Pancreas (tissue), 10 donors: ENCODE measurements around the gene SHANK3. TPM values are rescaled to one million over a fixed set of nuclear protein-coding genes. Genes with fewer than 3 reads are reported as not detected.
A peak's percentile ranks its signal among the peaks of the same experiment; 100 is the strongest.
"Not testable (repeated sequence)": the region's sequence is repeated elsewhere in the genome, so short reads cannot be mapped to it uniquely, and the experiment has no call there.

Source experiments
- ATAC-seq, 4 donors: fragments of 200-7000 bp; cut with Tn5 transposase; one replicate each; pipeline versions ENCODE4 v1.8.0 to v1.9.1; 2020; ENCODE audit warnings: mild to moderate bottlenecking in 4 of 4, moderate library complexity in 4 of 4
- DNase-seq, 6 donors: peaks; one replicate each; pipeline ENCODE4 v3.0.0-alpha.2; 2020
- FAIRE-seq: peaks from 2 replicates; lab custom pipeline; 2012; peaks lifted over from hg19 to GRCh38; lab: Jason Lieb, UNC
- H3K27ac ChIP-seq, 4 donors: fragments of 200-600 bp; sonication (generic); 1 replicate in 3 of 4; 2 replicates in 1 of 4; pipeline versions ENCODE4 v1.5.0 to v1.8.0; 2020
- H3K27me3 ChIP-seq, 4 donors: fragments of 200-600 bp; one replicate each; pipeline ENCODE4 v1.8.0; 2021
- H3K36me3 ChIP-seq, 3 donors: fragments of 200-600 bp; sonication (generic) in 1 of 3; one replicate each; pipeline versions ENCODE4 v1.5.0 to v1.8.0; 2020 to 2021
- H3K4me1 ChIP-seq, 3 donors: fragments of 200-600 bp; one replicate each; pipeline ENCODE4 v1.8.0; 2021
- H3K4me3 ChIP-seq, 4 donors: fragments of 200-600 bp; sonication (generic) in 2 of 4; one replicate each; pipeline versions ENCODE4 v1.5.0 to v1.8.0; 2020 to 2021
- H3K9me3 ChIP-seq, 4 donors: fragments of 200-600 bp; one replicate each; pipeline ENCODE4 v1.8.0; 2021
- WGBS, 2 donors: extraction: QIAGEN DNeasy Blood & Tissue Kit; methylation state at CpG; one replicate each; pipeline ENCODE4 v1.1.7; 2013; 5-methylcytosine and 5-hydroxymethylcytosine counted together
- intact Hi-C, 3 donors: fragments of 100-400 bp; cut with DNase I; formaldehyde crosslinking; loops; one replicate each; pipeline versions ENCODE4 v1.11.1 to v1.14.2; 2022
- polyA plus RNA-seq, 2 donors: library from polyadenylated mRNA; stranded (reverse); fragments of 200-250 nt; gene quantifications; one replicate each; pipeline ENCODE4 v1.2.3, GENCODE V29; 2013
- total RNA-seq, 6 donors: library from RNA; stranded (reverse); fragmentation: NEBNext Ultra II Directional in 4 of 6; extraction: Animal tissue kit (Norgen Biotek cat#: 25700) in 4 of 6; gene quantifications; one replicate each; pipeline versions ENCODE4 v1.2.1 to v1.2.4, GENCODE V29; 2021 to 2023
- TF ChIP-seq, protein P1 (sequence below), 4 donors: fragments of 200-600 bp; sonication (generic) in 3 of 4; IDR thresholded peaks; one replicate each; pipeline versions ENCODE4 v1.5.0 to v1.8.0; 2021; ENCODE audit warnings: antibody characterized with exemption in 4 of 4
- donor health status: healthy with polysubstance abuse.
- donor health status: DM: no; HTN: no; CAD: no; lungs with moderate emphysema.
- donor health status: DM: no; HTN: no; CAD: no.
- donor health status: control.
- donor health status: control.
- donor health status: Bipolar disorder and iron deficiency.
- donor health status: DM: yes; HTN: yes; CAD: no.
- donor health status: DM: no; HTN: no; CAD: no.
- donor health status: DM: no; HTN: no; CAD: no.
- donor health status: DM: yes; HTN: yes; CAD: no.

The SHANK3 gene
- total and polyA plus RNA-seq, 8 donors = 2.7 to 18.9 (median 4.4) TPM

DNA sequence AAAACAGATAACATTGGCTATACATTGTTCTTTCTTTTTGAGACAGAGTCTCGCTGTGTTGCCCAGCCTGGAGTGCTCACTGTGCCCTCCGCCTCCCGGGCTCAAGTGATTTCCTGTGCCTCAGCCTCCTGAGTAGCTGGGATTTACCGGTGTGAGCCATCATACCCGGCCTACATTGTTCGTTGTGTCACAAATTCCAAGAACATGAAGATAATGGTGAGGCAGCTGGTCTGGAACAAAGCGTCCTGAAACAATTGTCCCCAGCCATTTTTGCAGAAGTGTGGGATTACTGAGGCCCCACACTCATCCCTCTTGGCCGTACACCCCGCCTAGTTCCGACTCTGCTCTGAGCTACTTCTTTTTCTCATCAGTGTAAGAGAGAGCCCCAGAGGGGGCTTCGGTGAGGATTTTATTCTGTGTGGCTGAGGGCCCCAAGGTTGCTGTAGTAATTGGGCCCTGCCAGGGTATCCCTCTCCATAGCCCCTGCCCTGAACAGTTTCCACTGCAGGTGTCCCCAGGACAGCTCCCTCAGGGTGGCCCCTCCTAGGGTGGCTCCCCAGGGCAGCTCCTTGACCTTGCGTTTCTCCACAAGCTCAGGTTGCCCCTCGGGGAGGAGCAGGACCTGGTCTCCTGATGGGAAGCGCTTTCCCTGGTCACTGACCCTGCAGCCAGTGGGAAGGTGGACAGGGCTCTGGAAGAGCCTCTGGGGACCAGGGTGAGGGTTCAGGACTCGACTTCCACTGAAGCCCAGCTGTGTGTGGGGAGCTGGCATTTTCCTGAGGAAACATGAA lies 31.6 kb upstream of the SHANK3 start:
- no peaks in the 10 kb centered on the region for H3K27me3 ChIP-seq
- no peak for DNase-seq
- 76 to 80% methylated on average over 15 of the region's 15 CpGs for WGBS, 2 donors
- no peaks in the 10 kb centered on the region for H3K36me3 ChIP-seq
- no peaks in the 10 kb centered on the region for H3K4me1 ChIP-seq
- no peaks in the 10 kb centered on the region for H3K9me3 ChIP-seq
- no peak for ATAC-seq
- intact Hi-C loops = no loop called here
- TF ChIP-seq, protein P1, sequence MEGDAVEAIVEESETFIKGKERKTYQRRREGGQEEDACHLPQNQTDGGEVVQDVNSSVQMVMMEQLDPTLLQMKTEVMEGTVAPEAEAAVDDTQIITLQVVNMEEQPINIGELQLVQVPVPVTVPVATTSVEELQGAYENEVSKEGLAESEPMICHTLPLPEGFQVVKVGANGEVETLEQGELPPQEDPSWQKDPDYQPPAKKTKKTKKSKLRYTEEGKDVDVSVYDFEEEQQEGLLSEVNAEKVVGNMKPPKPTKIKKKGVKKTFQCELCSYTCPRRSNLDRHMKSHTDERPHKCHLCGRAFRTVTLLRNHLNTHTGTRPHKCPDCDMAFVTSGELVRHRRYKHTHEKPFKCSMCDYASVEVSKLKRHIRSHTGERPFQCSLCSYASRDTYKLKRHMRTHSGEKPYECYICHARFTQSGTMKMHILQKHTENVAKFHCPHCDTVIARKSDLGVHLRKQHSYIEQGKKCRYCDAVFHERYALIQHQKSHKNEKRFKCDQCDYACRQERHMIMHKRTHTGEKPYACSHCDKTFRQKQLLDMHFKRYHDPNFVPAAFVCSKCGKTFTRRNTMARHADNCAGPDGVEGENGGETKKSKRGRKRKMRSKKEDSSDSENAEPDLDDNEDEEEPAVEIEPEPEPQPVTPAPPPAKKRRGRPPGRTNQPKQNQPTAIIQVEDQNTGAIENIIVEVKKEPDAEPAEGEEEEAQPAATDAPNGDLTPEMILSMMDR (IDR thresholded peaks at IDR 0.05) = no peak
- H3K27ac ChIP-seq = no peak overlapping the region
- H3K4me3 ChIP-seq = no peak overlapping the region
- FAIRE-seq = no peak

DNA sequence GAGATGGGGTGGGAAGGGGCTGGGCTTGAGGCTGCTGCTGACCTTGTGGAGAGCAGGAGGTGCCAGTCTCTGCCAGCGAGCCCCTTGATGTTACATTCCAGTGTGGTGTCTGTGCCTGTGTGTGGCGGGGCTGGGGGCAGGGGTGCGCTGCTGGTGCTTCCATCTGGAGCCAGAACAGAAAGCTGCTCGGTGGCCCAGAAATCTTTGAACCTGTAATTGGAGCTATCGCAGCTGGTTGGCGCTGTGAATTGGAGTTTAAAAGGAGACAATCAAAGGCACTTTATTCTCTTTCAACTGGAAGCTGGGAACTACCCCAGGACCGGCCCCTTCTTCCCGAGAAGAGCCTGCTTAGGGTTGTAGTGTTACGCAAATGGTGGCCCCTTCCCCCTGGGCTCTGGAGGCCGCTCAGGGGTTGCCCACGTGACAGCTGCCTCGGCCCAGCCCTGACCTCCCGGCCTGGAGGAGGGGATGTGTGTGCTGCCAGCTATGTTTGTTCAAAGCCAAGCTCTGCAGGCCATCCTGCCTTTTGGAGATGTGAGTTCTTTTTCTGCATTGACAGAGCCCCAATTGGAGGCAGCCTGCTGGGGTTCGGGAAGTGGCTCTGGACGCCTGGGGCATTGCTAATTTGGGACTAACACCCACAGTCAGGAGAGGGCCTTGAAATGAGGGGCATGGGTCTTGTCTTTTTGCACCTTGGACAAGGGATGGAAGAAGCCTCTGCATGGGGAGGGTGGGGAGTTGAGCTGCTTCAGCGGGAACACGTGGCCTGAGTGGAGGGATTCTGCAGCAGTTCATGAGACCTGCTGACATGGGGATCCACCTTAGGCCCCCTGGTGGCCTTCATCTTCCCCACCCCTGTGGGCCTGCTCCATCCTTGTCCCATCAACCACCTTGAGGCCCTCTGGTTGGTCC lies 30.7 kb upstream of the SHANK3 start:
- TF ChIP-seq, protein P1 (IDR thresholded peaks at IDR 0.05) = no peak
- H3K27me3 ChIP-seq = no peaks in the 10 kb centered on the region
- ATAC-seq = peak in 3 of 4 donors; percentile 23 to 46 (median 38)
- WGBS, 2 donors = 38 to 39% methylated on average over 17 of the region's 17 CpGs
- H3K4me1 ChIP-seq = no peaks in the 10 kb centered on the region
- no peak for FAIRE-seq
- intact Hi-C loops = no loop called here
- no peaks in the 10 kb centered on the region for H3K9me3 ChIP-seq
- H3K36me3 ChIP-seq = no peaks in the 10 kb centered on the region
- no peak overlapping the region for H3K4me3 ChIP-seq
- H3K27ac ChIP-seq = no peak overlapping the region
- no peak for DNase-seq

DNA sequence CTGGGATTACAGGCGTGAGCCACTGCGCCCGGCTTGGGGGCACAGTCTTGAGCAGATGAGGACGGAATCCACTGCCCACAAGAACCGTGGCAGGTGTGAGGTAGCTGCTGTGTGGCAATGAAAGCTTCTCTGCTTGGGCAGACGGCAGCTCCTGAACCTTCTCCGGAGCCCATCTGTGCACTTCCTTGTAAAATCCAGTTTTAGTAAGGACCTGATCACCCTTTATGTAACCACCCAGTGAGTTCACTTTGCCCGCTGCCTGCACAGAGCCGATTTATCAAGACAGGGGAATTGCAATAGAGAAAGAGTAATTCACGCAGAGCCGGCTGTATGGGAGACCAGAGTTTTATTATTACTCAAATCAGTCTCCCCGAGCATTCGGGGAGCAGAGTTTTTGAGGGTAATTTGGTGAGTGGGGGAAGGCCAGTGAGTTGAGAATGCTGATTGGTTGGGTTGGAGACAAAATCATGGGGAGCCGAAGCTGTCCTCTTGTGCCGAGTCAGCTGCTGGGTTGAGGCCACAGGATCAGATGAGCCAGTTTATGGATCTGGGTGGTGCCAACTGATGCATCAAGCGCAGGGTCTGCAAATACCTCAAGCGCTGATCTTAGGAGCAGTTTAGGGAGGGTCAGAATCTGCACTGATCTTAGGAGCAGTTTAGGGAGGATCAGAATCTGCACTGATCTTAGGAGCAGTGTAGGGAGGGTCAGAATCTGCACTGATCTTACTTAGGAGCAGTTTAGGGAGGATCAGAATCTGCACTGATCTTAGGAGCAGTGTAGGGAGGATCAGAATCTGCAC lies 29.4 kb upstream of the SHANK3 start:
- H3K4me1 ChIP-seq, FAIRE-seq, H3K27me3 ChIP-seq, intact Hi-C loops, H3K36me3 ChIP-seq, H3K9me3 ChIP-seq, H3K4me3 ChIP-seq, DNase-seq, ATAC-seq, H3K27ac ChIP-seq: not testable (repeated sequence)
- WGBS, 2 donors = 73 to 84% methylated on average over 17 of the region's 17 CpGs

DNA sequence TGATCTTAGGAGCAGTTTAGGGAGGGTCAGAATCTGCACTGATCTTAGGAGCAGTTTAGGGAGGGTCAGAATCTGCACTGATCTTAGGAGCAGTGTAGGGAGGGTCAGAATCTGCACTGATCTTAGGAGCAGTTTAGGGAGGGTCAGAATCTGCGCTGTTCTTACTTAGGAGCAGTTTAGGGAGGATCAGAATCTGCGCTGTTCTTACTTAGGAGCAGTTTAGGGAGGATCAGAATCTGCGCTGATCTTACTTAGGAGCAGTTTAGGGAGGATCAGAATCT lies 28.9 kb upstream of the SHANK3 start:
- 55% methylated on average over 3 of the region's 3 CpGs for WGBS, 2 donors
- H3K27me3 ChIP-seq, H3K4me1 ChIP-seq, DNase-seq, ATAC-seq, intact Hi-C loops, H3K4me3 ChIP-seq, H3K36me3 ChIP-seq, H3K9me3 ChIP-seq, H3K27ac ChIP-seq: not testable (repeated sequence)
- FAIRE-seq = peak; percentile 45

DNA sequence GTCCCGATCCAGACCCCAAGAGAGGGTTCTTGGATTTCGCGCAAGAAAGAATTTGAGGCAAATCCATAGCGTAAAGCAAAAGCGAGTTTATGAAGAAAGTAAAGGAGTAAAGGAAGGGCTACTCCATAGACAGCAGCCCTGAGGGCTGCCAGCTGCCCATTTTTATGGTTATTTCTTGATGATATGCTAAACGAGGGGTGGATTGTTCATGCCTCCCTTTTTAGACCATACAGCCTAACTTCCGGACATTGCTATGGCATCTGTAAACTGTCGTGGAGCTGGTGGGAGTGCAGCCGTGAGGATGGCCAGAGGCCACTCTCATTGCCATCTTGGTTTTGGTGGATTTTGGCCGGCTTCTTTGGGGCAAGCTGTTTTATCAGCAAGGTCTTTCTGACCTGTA lies 19.4 kb upstream of the SHANK3 start:
- intact Hi-C loops = no loop called here
- H3K9me3 ChIP-seq = no peaks in the 10 kb centered on the region
- no peaks in the 10 kb centered on the region for H3K27me3 ChIP-seq
- WGBS, 2 donors = 74 to 87% methylated on average over 10 of the region's 10 CpGs
- TF ChIP-seq, protein P1 (IDR thresholded peaks at IDR 0.05) = no peak
- no peak for ATAC-seq
- no peaks in the 10 kb centered on the region for H3K36me3 ChIP-seq
- no peak for FAIRE-seq
- H3K4me1 ChIP-seq = no peaks in the 10 kb centered on the region
- DNase-seq = no peak
- no peak overlapping the region for H3K4me3 ChIP-seq
- no peak overlapping the region for H3K27ac ChIP-seq

DNA sequence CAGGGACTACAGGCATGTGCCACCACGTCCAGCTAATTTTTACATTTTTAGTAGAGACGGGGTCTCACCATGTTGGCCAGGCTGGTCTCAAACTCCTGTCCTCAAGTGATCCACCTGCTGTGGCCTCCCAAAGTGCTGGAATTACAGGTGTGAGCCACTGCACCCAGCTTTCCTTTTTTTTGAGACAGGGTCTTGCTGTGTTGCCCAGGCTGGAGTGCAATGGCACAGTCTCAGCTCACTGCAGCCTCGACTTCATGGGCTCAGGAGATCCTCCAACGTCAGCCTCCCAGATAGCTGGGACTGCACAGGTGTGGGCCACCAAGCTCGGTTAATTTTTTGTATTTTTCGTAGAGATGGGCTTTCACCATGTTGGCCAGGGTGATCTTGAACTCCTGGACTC lies 18.0 kb upstream of the SHANK3 start:
- not testable (repeated sequence) for ATAC-seq, DNase-seq

More for the DNA sequence above, 18.0 kb upstream of the SHANK3 start:
- H3K27ac ChIP-seq, H3K27me3 ChIP-seq, FAIRE-seq, H3K36me3 ChIP-seq, H3K9me3 ChIP-seq, H3K4me1 ChIP-seq, intact Hi-C loops, H3K4me3 ChIP-seq: not testable (repeated sequence)
- 59 to 70% methylated on average over 6 of the region's 6 CpGs for WGBS, 2 donors
